Esophagus muscularis mucosa (tissue), 3 donors: ENCODE results near the gene ZNF407.

Experiments
- POLR2A ChIP-seq: fragments of 450-650 bp; IDR thresholded peaks from one replicate; pipeline ENCODE4 v1.6.1; 2017; ENCODE audit warnings: antibody characterized with exemption, moderate library complexity, mild to moderate bottlenecking, low read depth
- POLR2AphosphoS5 ChIP-seq, 2 donors: sonication (generic); formaldehyde crosslinking; IDR thresholded peaks; one replicate each; pipeline ENCODE4 v1.6.1; 2017; ENCODE audit warnings: antibody characterized with exemption in 2 of 2
- TF ChIP-seq, protein P1 (sequence below), 3 experiments: fragments of 200-600 bp in 2 of 3; fragments of 450-650 bp in 1 of 3; sonication (generic) in 2 of 3; IDR thresholded peaks; one replicate each; pipeline ENCODE4 v1.5.1; 2017 to 2019; ENCODE audit warnings: antibody characterized with exemption in 3 of 3, mild to moderate bottlenecking in 2 of 3, moderate library complexity in 1 of 3

GRCh38 chr18:75070235-75070624 is 472.6 kb downstream of the ZNF407 start:
- TF ChIP-seq POLR2A (no peak), POLR2AphosphoS5 (IDR thresholded peaks at IDR 0.05) (no peak)
- TF ChIP-seq, protein P1, sequence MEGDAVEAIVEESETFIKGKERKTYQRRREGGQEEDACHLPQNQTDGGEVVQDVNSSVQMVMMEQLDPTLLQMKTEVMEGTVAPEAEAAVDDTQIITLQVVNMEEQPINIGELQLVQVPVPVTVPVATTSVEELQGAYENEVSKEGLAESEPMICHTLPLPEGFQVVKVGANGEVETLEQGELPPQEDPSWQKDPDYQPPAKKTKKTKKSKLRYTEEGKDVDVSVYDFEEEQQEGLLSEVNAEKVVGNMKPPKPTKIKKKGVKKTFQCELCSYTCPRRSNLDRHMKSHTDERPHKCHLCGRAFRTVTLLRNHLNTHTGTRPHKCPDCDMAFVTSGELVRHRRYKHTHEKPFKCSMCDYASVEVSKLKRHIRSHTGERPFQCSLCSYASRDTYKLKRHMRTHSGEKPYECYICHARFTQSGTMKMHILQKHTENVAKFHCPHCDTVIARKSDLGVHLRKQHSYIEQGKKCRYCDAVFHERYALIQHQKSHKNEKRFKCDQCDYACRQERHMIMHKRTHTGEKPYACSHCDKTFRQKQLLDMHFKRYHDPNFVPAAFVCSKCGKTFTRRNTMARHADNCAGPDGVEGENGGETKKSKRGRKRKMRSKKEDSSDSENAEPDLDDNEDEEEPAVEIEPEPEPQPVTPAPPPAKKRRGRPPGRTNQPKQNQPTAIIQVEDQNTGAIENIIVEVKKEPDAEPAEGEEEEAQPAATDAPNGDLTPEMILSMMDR (IDR thresholded peaks at IDR 0.05): no peak
